ENCODE data around the gene NR4A3. TPM values are rescaled to one million over a fixed set of nuclear protein-coding genes. Genes with fewer than 3 reads are reported as not detected.
"Not testable (repeated sequence)": the region's sequence is repeated elsewhere in the genome, so short reads cannot be mapped to it uniquely, and the experiment has no call there.

The NR4A3 gene
- total and polyA plus RNA-seq, 2 donors (not counting 1 experiment from before 2014, with no cell fraction given) = 8.2 to 9.1 TPM

- Histone ChIP-seq H3K4me1 (ENCODE audit: control insufficient read depth, extremely low read depth, insufficient read depth, low read length) (no peaks in the 10 kb centered on the region), H3K79me2 (ENCODE audit: control insufficient read depth, insufficient read depth, low read length) (no peaks in the 10 kb centered on the region), H3K4me2 (ENCODE audit: extremely low read depth, insufficient read depth, low read length) (no peak overlapping the region), H3K27me3 (ENCODE audit: control insufficient read depth, insufficient read depth, low read length) (no peaks in the 10 kb centered on the region), H2AFZ (ENCODE audit: low read length) (no peak overlapping the region), H3K4me3 (replicated peaks in 1 of 4; ENCODE audit: control extremely low read depth in 1 of 4, insufficient read depth in 1 of 4, low read depth in 3 of 4, low read length in 4 of 4) (no peak overlapping the region), H3K27ac (ENCODE audit: insufficient read depth, low read length) (no peak overlapping the region), H3K36me3 (ENCODE audit: control insufficient read depth, insufficient read depth, low read length) (peaks cover 2% of the 10 kb centered on the region), H3K9ac (ENCODE audit: insufficient read depth, low read length) (no peak overlapping the region), H3K9me3 (ENCODE audit: control insufficient read depth, insufficient read depth, low read depth, low read length) (no peaks in the 10 kb centered on the region), H4K20me1 (ENCODE audit: control insufficient read depth, extremely low read depth, insufficient read depth, low read length) (no peaks in the 10 kb centered on the region)
- TF ChIP-seq EZH2 (IDR thresholded peaks at IDR 0.05; ENCODE audit: low read length, missing control alignments) = no peak
- TF ChIP-seq CTCF (conservative IDR thresholded peaks at IDR 0.05 in 1 of 2, IDR thresholded peaks at IDR 0.05 in 1 of 2; ENCODE audit: low read depth in 1 of 2, low read length in 2 of 2) = no peak
- no peak for DNase-seq (ENCODE audit: low read depth in 2 of 2)
Observed at GRCh38 chr9:99851500-99851822, 29.8 kb downstream of the NR4A3 start.

GRCh38 chr9:99852617-99853016 lies 30.9 kb downstream of the NR4A3 start:
- Histone ChIP-seq H3K4me1 (ENCODE audit: control insufficient read depth, extremely low read depth, insufficient read depth, low read length) (no peaks in the 10 kb centered on the region), H2AFZ (ENCODE audit: low read length) (no peak overlapping the region), H3K36me3 (ENCODE audit: control insufficient read depth, insufficient read depth, low read length) (peaks cover 2% of the 10 kb centered on the region), H3K4me2 (ENCODE audit: extremely low read depth, insufficient read depth, low read length) (no peak overlapping the region), H3K9ac (ENCODE audit: insufficient read depth, low read length) (no peak overlapping the region), H3K27me3 (ENCODE audit: control insufficient read depth, insufficient read depth, low read length) (no peaks in the 10 kb centered on the region), H4K20me1 (ENCODE audit: control insufficient read depth, extremely low read depth, insufficient read depth, low read length) (no peaks in the 10 kb centered on the region), H3K79me2 (ENCODE audit: control insufficient read depth, insufficient read depth, low read length) (no peaks in the 10 kb centered on the region), H3K9me3 (ENCODE audit: control insufficient read depth, insufficient read depth, low read depth, low read length) (no peaks in the 10 kb centered on the region), H3K27ac (ENCODE audit: insufficient read depth, low read length) (no peak overlapping the region), H3K4me3 (replicated peaks in 1 of 4; ENCODE audit: control extremely low read depth in 1 of 4, insufficient read depth in 1 of 4, low read depth in 3 of 4, low read length in 4 of 4) (no peak overlapping the region)
- no peak for DNase-seq (ENCODE audit: low read depth in 2 of 2)
- no peak for TF ChIP-seq CTCF (conservative IDR thresholded peaks at IDR 0.05 in 1 of 2, IDR thresholded peaks at IDR 0.05 in 1 of 2; ENCODE audit: low read depth in 1 of 2, low read length in 2 of 2)
- no peak for TF ChIP-seq EZH2 (IDR thresholded peaks at IDR 0.05; ENCODE audit: low read length, missing control alignments)

- no peak for DNase-seq (ENCODE audit: low read depth in 2 of 2)
- Histone ChIP-seq H3K4me1 (ENCODE audit: control insufficient read depth, extremely low read depth, insufficient read depth, low read length) (no peaks in the 10 kb centered on the region), H2AFZ (ENCODE audit: low read length) (no peak overlapping the region), H3K79me2 (ENCODE audit: control insufficient read depth, insufficient read depth, low read length) (no peaks in the 10 kb centered on the region), H3K4me2 (ENCODE audit: extremely low read depth, insufficient read depth, low read length) (no peak overlapping the region), H3K4me3 (replicated peaks in 1 of 4; ENCODE audit: control extremely low read depth in 1 of 4, insufficient read depth in 1 of 4, low read depth in 3 of 4, low read length in 4 of 4) (no peak overlapping the region), H3K27me3 (ENCODE audit: control insufficient read depth, insufficient read depth, low read length) (no peaks in the 10 kb centered on the region), H3K27ac (ENCODE audit: insufficient read depth, low read length) (no peak overlapping the region), H3K36me3 (ENCODE audit: control insufficient read depth, insufficient read depth, low read length) (no peaks in the 10 kb centered on the region), H4K20me1 (ENCODE audit: control insufficient read depth, extremely low read depth, insufficient read depth, low read length) (no peaks in the 10 kb centered on the region), H3K9ac (ENCODE audit: insufficient read depth, low read length) (no peak overlapping the region), H3K9me3 (ENCODE audit: control insufficient read depth, insufficient read depth, low read depth, low read length) (no peaks in the 10 kb centered on the region)
- no peak for TF ChIP-seq EZH2 (IDR thresholded peaks at IDR 0.05; ENCODE audit: low read length, missing control alignments)
- TF ChIP-seq CTCF (conservative IDR thresholded peaks at IDR 0.05 in 1 of 2, IDR thresholded peaks at IDR 0.05 in 1 of 2; ENCODE audit: low read depth in 1 of 2, low read length in 2 of 2) = no peak
Observed at GRCh38 chr9:99855467-99856176, 33.9 kb downstream of the NR4A3 start.

- H3K4me2 ChIP-seq (ENCODE audit: extremely low read depth, insufficient read depth, low read length); H3K79me2 ChIP-seq (ENCODE audit: control insufficient read depth, insufficient read depth, low read length): not testable (repeated sequence)
Observed at GRCh38 chr9:99857576-99857975, 35.9 kb downstream of the NR4A3 start.

More at GRCh38 chr9:99857576-99857975, 35.9 kb downstream of the NR4A3 start:
- not testable (repeated sequence) for H3K27me3 ChIP-seq (ENCODE audit: control insufficient read depth, insufficient read depth, low read length); H2AFZ ChIP-seq (ENCODE audit: low read length); DNase-seq (ENCODE audit: low read depth in 2 of 2); H3K4me1 ChIP-seq (ENCODE audit: control insufficient read depth, extremely low read depth, insufficient read depth, low read length); H3K36me3 ChIP-seq (ENCODE audit: control insufficient read depth, insufficient read depth, low read length); H3K27ac ChIP-seq (ENCODE audit: insufficient read depth, low read length); H3K4me3 ChIP-seq (replicated peaks in 1 of 4; ENCODE audit: control extremely low read depth in 1 of 4, insufficient read depth in 1 of 4, low read depth in 3 of 4, low read length in 4 of 4); H3K9me3 ChIP-seq (ENCODE audit: control insufficient read depth, insufficient read depth, low read depth, low read length); H3K9ac ChIP-seq (ENCODE audit: insufficient read depth, low read length); H4K20me1 ChIP-seq (ENCODE audit: control insufficient read depth, extremely low read depth, insufficient read depth, low read length)

All from fibroblast of lung (primary cell).